Measurements from ENCODE around the gene GPR84. TPM values are rescaled to one million over a fixed set of nuclear protein-coding genes. Genes with fewer than 3 reads are reported as not detected.

GPR84 gene
- total and polyA plus RNA-seq, 9 of the 15 experiments (the other 6 are each of a cell fraction or from before 2014, with no cell fraction given), result 0.07 to 0.18 (median 0.11) TPM; not detected in 5

GRCh38 chr12:54352022-54352531, 12.2 kb downstream of the GPR84 start (continued):
- TF ChIP-seq ZNF395 (CRISPR knock-in tag; IDR thresholded peaks at IDR 0.05), result peak; percentile 57; the same call in 1 of the 2 replicates
- TF ChIP-seq ELK1 (CRISPR knock-in tag; IDR thresholded peaks at IDR 0.05), result no peak
- 0 out of 2 replicates have a peak, but pooled peaks have one; percentile 6 for TF ChIP-seq TOE1 (IDR thresholded peaks at IDR 0.05; ENCODE audit: borderline replicate concordance)
- TF ChIP-seq TOE1 (CRISPR knock-in tag; IDR thresholded peaks at IDR 0.05; ENCODE audit: borderline replicate concordance, low read depth), result no peak
- no peak for TF ChIP-seq CREBBP (IDR thresholded peaks at IDR 0.05; ENCODE audit: low read depth, low read length)
- TF ChIP-seq CBX2 (IDR thresholded peaks at IDR 0.05; ENCODE audit: insufficient read depth, low read length, poor library complexity, severe bottlenecking), result no peak
- TF ChIP-seq POLR2AphosphoS2 (IDR thresholded peaks at IDR 0.05; ENCODE audit: low read length), result no peak; the same call in 1 of the 2 replicates
- TF ChIP-seq ZNF253 (CRISPR knock-in tag; conservative IDR thresholded peaks at IDR 0.05), result no peak
- TF ChIP-seq BDP1 (IDR thresholded peaks at IDR 0.05; ENCODE audit: insufficient read depth, insufficient read length), result no peak
- no peak for TF ChIP-seq ZNF282 (CRISPR knock-in tag; IDR thresholded peaks at IDR 0.05)
- no peak for TF ChIP-seq ILK (tag; IDR thresholded peaks at IDR 0.05; ENCODE audit: borderline replicate concordance, low read depth)
- no peak for TF ChIP-seq ZNF143 (CRISPR knock-in tag; IDR thresholded peaks at IDR 0.05)
- TF ChIP-seq TARDBP (IDR thresholded peaks at IDR 0.05), result no peak
- no peak for TF ChIP-seq HOMEZ (CRISPR knock-in tag; IDR thresholded peaks at IDR 0.05)
- no peak for TF ChIP-seq CEBPG (CRISPR knock-in tag; IDR thresholded peaks at IDR 0.05)
- TF ChIP-seq CEBPG (tag; conservative IDR thresholded peaks at IDR 0.05 in 1 of 2, IDR thresholded peaks at IDR 0.05 in 1 of 2), result no peak
- no peak for TF ChIP-seq NUFIP1 (IDR thresholded peaks at IDR 0.05; ENCODE audit: partially characterized antibody)
- no peak for TF ChIP-seq SNIP1 (IDR thresholded peaks at IDR 0.05; ENCODE audit: low read depth)
- TF ChIP-seq HDAC1 (IDR thresholded peaks at IDR 0.05), result peak in 1 of 2 experiments; percentile 55; a peak in 1 of 4 replicates
- peak; percentile 74; the same call in 1 of the 2 replicates for TF ChIP-seq KLF16 (IDR thresholded peaks at IDR 0.05)
- TF ChIP-seq BACH1 (tag; IDR thresholded peaks at IDR 0.05), result no peak
- no peak; a peak in 1 of 4 replicates for TF ChIP-seq RAD21 (CRISPR knock-in tag; conservative IDR thresholded peaks at IDR 0.05 in 1 of 2, IDR thresholded peaks at IDR 0.05 in 1 of 2)
- no peak for TF ChIP-seq E2F1 (CRISPR knock-in tag; IDR thresholded peaks at IDR 0.05)

Measured in K562 (cell line).